ENCODE data around the gene CRIP1.

Gene CRIP1

DNA sequence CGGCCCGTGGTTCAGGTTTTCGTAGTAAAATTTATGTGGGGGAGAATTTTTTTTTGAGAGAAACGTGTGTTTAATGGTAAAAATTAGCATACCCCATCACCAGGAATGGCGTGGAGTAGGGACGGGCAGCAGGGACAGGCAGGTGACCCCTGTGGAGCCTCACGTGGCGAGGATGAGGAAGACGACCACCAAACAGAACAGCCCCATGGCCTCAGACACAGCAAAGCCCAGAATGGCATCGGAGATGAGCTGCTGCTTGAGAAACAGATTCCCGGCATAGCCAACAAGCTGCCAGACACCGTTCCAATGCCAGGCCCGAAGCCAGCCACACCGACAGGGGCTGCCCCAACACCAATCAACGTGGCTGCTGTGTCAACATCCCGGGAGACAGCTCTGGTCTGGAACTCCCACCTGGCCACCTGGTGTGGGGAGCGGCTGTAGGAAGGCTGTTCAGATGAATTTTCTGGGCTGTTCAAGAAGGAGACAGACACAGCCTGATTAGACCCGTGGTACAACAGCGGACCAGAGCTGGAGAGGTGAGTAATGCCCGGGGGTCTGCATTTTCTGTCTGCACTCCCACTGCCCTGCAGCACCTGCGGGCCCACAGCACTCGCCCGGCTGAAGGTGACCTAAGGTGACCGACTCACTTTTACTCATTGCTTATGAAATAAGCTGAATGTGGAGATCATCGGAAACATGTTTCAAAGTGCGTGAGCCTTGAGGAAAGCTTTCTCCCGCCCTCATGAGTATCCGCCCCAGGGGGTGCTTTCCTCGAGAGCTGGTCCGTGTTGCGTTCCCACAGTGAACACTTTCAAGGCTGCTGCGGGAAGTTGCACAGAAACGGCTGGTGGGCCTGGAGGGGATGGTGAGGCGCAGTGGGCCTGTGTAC is 50.2 kb downstream of the CRIP1 start:
- DNase-seq = no peak

DNA sequence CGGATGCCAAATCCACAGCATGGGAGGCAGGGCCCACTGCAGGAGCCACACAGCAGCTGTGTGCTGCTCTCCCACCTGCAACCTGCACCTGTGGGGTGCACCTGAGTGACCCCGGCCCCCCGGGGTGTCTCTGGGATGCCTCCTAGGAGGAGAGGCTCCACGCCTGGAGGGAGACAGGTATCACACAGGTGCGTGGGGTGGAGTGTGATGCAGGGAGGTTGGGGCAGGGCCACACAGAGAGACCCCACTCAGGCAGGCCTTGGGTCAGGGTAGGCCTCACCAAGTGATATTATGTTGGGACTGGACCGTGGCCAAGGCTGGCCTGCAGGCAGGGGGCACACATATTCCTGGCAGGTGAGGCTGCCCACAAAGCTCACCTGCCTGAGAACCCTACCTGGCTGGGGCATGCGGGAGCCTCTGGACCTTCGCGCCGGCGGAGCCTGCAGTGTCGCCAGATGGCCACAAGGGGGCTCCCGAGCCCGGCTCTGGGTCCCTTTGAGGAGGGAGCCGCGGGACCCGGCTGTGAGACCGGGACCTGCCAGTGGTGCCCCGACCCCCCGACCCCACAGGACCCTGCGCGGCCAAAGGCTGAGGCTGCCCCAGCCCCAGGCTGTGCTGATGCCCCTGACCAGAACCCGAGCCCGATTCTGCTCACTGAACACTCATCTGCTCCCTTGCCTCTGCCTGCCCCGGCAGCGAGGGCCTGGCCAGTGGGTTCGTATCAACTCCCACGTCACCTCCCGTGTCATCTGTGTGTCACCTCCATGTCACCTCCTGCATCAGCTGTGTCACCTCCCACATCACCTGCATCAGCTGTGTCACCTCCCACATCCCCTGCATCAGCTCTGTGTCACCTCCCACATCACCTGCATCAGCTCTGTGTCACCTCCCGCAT is 51.1 kb downstream of the CRIP1 start:
- DNase-seq = no peak
